Mucosa of descending colon (tissue), 3 donors: ENCODE results near the gene SLAMF1. TPM values are rescaled to one million over a fixed set of nuclear protein-coding genes. Genes with fewer than 3 reads are reported as not detected.

Experiments used
- ATAC-seq: fragments of 200-7000 bp; cut with Tn5 transposase; one replicate; pipeline ENCODE4 v1.9.1; 2020; ENCODE audit warnings: mild to moderate bottlenecking, moderate library complexity
- DNase-seq, 3 donors: peaks; one replicate each; pipeline ENCODE4 v3.0.0-alpha.2; 2020
- H3K36me3 ChIP-seq: fragments of 200-600 bp; one replicate; pipeline ENCODE4 v1.8.0; 2021; ENCODE audit warnings: low read depth, mild to moderate bottlenecking
- H3K4me1 ChIP-seq: fragments of 200-600 bp; one replicate; pipeline ENCODE4 v1.8.0; 2021; ENCODE audit warnings: low read depth, mild to moderate bottlenecking
- H3K4me3 ChIP-seq: fragments of 200-600 bp; one replicate; pipeline ENCODE4 v1.8.0; 2021; ENCODE audit warnings: mild to moderate bottlenecking
- H3K9me3 ChIP-seq: fragments of 200-600 bp; one replicate; pipeline ENCODE4 v1.8.0; 2021; ENCODE audit warnings: mild to moderate bottlenecking
- intact Hi-C, 2 donors: fragments of 100-400 bp; cut with DNase I in 1 of 2; cut with micrococcal nuclease in 1 of 2; formaldehyde crosslinking; loops; one replicate each; pipeline versions ENCODE4 v1.11.0 to v1.11.1; 2022; cut with DNase I, micrococcal nuclease
- total RNA-seq, 3 donors: library from RNA; stranded (reverse); fragmentation: NEBNext Ultra II Directional in 2 of 3; extraction: Animal tissue kit (Norgen Biotek cat#: 25700) in 2 of 3; gene quantifications; one replicate each; pipeline versions ENCODE4 v1.2.1 to v1.2.4, GENCODE V29; 2021 to 2023
- TF ChIP-seq, protein P1 (sequence below): fragments of 200-600 bp; IDR thresholded peaks from one replicate; pipeline ENCODE4 v1.8.0; 2022; ENCODE audit warnings: antibody characterized with exemption, mild to moderate bottlenecking
- donor health status: DM: no; HTN: no; CAD: no; lungs with moderate emphysema.
- donor health status: DM: no; HTN: no; CAD: no.
- donor health status: DM: no; HTN: yes; CAD: no.

Gene SLAMF1
- total RNA-seq, 3 donors from 2014 or later, result 1.1 to 2.2 (median 1.6) TPM

DNA sequence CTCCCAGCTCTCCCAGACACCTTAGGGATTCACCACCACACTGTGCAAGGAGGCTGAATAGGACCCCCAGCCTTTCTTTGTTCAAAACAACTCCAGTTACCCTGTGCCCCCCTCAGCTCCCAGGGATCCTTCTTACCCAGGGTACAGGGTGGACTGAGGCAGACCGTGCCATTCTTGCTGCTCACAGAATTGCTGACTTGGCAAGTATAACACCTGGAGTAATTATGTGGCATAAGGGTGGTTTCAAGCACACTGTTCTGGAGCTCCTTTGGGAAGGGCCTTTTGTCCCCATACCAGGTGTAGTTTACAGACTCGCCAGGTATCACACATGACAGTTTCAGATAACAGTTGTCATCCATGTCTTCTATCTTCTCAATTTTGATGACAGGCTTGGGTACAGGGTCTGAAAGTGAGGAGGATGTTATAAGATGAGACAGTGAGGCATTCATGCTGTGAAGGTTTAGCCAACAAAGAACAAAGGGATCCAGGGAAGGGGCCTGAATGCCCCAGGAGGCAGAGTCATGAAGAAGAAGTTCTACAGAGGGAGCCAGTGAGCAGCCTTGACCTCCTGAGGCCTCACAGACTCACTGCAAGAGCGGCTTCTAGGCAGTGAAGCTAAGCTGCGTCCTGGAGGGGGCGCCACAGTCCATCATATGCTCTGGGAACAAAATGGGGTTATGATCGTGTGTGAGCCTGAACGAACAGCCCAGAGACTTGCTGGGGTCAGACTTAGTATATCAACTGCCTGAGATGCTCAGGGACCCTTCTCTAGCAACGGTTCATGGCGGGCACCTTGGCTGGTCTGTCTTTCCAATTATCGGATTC, 34.4 kb upstream of the SLAMF1 start:
- ATAC-seq, result peak; percentile 93
- DNase-seq, result peak; percentile 82 to 84 (median 83)
- Histone ChIP-seq H3K36me3 (no peaks in the 10 kb centered on the region), H3K4me1 (peaks cover 7% of the 10 kb centered on the region), H3K9me3 (no peaks in the 10 kb centered on the region), H3K4me3 (no peak overlapping the region)
- intact Hi-C loops, result no loop called here
- TF ChIP-seq, protein P1, sequence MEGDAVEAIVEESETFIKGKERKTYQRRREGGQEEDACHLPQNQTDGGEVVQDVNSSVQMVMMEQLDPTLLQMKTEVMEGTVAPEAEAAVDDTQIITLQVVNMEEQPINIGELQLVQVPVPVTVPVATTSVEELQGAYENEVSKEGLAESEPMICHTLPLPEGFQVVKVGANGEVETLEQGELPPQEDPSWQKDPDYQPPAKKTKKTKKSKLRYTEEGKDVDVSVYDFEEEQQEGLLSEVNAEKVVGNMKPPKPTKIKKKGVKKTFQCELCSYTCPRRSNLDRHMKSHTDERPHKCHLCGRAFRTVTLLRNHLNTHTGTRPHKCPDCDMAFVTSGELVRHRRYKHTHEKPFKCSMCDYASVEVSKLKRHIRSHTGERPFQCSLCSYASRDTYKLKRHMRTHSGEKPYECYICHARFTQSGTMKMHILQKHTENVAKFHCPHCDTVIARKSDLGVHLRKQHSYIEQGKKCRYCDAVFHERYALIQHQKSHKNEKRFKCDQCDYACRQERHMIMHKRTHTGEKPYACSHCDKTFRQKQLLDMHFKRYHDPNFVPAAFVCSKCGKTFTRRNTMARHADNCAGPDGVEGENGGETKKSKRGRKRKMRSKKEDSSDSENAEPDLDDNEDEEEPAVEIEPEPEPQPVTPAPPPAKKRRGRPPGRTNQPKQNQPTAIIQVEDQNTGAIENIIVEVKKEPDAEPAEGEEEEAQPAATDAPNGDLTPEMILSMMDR, result peak; percentile 66

DNA sequence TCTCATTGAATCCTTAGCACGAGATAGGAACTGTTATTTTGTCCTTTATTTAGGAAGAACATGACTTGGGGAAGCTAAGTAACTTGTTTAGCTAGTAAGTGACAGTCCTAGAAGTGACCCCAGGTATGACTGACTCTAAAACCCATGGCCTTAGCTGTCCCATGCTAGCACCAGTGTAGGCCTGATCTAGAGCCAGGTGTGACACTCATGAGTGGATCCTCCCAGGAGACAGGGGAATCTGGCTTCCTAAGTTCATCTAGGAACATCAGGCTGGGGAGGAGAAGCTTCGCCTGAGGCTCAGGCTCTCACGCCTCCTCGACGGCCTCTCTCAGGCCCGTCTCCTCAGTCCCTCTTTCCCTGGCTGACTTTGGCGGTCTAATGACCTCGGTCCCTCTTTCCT, 33.6 kb upstream of the SLAMF1 start:
- intact Hi-C loops, result no loop called here
- ATAC-seq, result no peak
- Histone ChIP-seq H3K36me3 (no peaks in the 10 kb centered on the region), H3K4me1 (peaks cover 7% of the 10 kb centered on the region), H3K9me3 (no peaks in the 10 kb centered on the region), H3K4me3 (no peak overlapping the region)
- DNase-seq, result no peak
- TF ChIP-seq, protein P1, result no peak

DNA sequence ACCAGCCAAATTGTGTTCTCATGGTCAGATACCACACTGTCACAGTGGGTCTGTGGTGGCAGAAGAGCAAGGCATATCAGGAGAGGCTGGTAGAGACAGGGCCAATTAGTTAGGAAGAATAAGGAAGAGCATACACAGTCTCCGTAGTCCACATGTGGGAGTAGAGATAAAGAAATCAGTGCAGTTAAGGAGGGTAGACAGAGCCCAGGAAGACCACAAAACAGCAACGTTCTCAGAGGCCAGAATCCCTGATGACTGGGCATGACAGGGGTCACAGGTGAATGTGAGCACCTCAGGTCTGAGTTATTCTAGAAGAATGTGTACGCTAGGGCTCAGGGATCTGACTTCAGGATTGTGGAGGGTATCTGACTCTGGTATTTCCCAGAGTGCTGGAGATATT, 33.0 kb upstream of the SLAMF1 start:
- H3K9me3 ChIP-seq, result no peaks in the 10 kb centered on the region
- H3K36me3 ChIP-seq, result no peaks in the 10 kb centered on the region
- intact Hi-C loops, result no loop called here
- TF ChIP-seq, protein P1, result no peak
- no peak for DNase-seq
- H3K4me1 ChIP-seq, result peaks cover 7% of the 10 kb centered on the region
- H3K4me3 ChIP-seq, result no peak overlapping the region
- ATAC-seq, result no peak

DNA sequence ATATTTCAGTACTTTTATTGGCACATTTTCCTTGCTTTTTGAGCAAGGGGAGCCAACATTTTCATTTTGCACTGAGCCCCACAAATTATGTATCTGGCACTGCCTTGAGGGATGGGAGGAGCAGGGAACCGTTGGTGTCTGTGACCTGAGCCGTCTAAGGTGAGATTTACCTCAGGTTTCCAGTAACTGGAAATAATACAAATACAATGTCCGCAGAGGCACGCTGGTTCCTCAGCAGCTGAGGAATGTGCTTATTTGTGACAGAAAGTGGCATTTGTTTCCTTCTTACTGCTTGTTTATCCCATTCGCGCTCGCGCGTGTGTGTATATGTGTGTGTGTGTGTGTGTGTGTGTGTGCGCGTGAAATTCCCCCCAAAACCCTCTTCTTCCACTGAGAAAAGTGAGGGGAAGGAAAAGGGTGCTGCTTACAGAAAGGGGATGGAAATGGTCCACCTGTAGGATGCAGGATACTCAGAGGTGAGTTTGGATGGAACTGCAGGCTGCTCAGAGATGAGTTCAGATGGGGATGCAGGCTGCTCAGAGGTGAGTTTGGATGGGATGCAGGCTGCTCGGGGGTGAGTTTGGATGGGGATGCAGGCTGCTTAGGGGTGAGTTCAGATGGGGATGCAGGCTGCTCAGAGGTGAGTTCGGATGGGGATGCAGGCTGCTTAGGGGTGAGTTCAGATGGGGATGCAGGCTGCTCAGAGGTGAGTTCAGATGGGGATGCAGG, 30.2 kb upstream of the SLAMF1 start:
- no peak overlapping the region for H3K4me3 ChIP-seq
- DNase-seq, result no peak
- TF ChIP-seq, protein P1, result no peak
- H3K4me1 ChIP-seq, result no peaks in the 10 kb centered on the region
- no peaks in the 10 kb centered on the region for H3K36me3 ChIP-seq
- ATAC-seq, result no peak
- H3K9me3 ChIP-seq, result no peaks in the 10 kb centered on the region
- intact Hi-C loops, result no loop called here

DNA sequence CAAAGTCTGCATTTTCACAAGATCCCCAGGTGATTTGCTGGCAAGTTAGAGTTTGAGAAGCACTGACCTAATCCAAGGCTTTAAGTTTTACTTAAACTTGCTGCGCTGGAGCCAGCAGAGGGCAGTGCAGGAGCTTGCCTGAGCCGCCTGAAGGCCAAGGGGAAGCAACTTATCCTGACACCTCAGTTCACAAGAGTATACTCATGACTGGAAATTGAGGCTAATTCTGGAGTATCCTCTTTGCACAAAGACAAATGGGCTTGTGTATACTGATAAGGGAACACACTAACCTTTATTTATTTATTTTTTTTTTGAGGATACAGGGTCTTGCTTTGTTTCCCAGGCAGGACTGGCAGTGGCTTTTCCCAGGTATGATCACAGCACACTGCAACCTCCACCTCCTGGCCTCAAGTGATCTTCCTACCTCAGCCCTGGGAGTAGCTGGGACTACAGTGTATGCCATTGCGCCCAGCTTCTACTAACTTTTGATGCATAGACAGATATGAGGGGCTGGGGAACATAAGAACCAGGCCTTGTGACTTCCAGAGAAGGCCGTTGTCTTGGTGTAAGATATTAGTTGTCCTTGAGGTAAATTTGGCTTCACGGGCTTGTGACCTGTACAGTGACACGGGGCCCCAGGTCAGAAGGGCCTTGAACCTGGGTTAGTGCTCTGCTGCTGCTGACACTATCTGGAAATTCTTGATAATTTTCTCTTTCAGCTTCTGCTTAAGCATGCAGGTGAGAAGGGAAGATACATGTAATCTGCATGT, 29.0 kb upstream of the SLAMF1 start:
- DNase-seq, result peak; percentile 77 to 84 (median 83)
- TF ChIP-seq, protein P1, result peak; percentile 45
- H3K36me3 ChIP-seq, result no peaks in the 10 kb centered on the region
- peak; percentile 86 for ATAC-seq
- intact Hi-C loops, result no loop called here
- H3K9me3 ChIP-seq, result no peaks in the 10 kb centered on the region
- no peak overlapping the region for H3K4me3 ChIP-seq
- H3K4me1 ChIP-seq, result no peaks in the 10 kb centered on the region
